Pancreas (tissue), 10 donors: ENCODE measurements around the gene KMT5B. TPM values are rescaled to one million over a fixed set of nuclear protein-coding genes. Genes with fewer than 3 reads are reported as not detected.

Source experiments
- ATAC-seq, 4 donors: fragments of 200-7000 bp; cut with Tn5 transposase; one replicate each; pipeline versions ENCODE4 v1.8.0 to v1.9.1; 2020; ENCODE audit warnings: mild to moderate bottlenecking in 4 of 4, moderate library complexity in 4 of 4
- DNase-seq, 6 donors: peaks; one replicate each; pipeline ENCODE4 v3.0.0-alpha.2; 2020
- FAIRE-seq: peaks from 2 replicates; lab custom pipeline; 2012; peaks lifted over from hg19 to GRCh38; lab: Jason Lieb, UNC
- H3K27ac ChIP-seq, 4 donors: fragments of 200-600 bp; sonication (generic); 1 replicate in 3 of 4; 2 replicates in 1 of 4; pipeline versions ENCODE4 v1.5.0 to v1.8.0; 2020
- H3K27me3 ChIP-seq, 4 donors: fragments of 200-600 bp; one replicate each; pipeline ENCODE4 v1.8.0; 2021
- H3K36me3 ChIP-seq, 3 donors: fragments of 200-600 bp; sonication (generic) in 1 of 3; one replicate each; pipeline versions ENCODE4 v1.5.0 to v1.8.0; 2020 to 2021
- H3K4me1 ChIP-seq, 3 donors: fragments of 200-600 bp; one replicate each; pipeline ENCODE4 v1.8.0; 2021
- H3K4me3 ChIP-seq, 4 donors: fragments of 200-600 bp; sonication (generic) in 2 of 4; one replicate each; pipeline versions ENCODE4 v1.5.0 to v1.8.0; 2020 to 2021
- H3K9me3 ChIP-seq, 4 donors: fragments of 200-600 bp; one replicate each; pipeline ENCODE4 v1.8.0; 2021
- CTCF ChIP-seq, 4 donors: fragments of 200-600 bp; sonication (generic) in 3 of 4; IDR thresholded peaks; one replicate each; pipeline versions ENCODE4 v1.5.0 to v1.8.0; 2021; ENCODE audit warnings: antibody characterized with exemption in 4 of 4
- WGBS, 2 donors: extraction: QIAGEN DNeasy Blood & Tissue Kit; methylation state at CpG; one replicate each; pipeline ENCODE4 v1.1.7; 2013; 5-methylcytosine and 5-hydroxymethylcytosine counted together
- intact Hi-C, 3 donors: fragments of 100-400 bp; cut with DNase I; formaldehyde crosslinking; loops; one replicate each; pipeline versions ENCODE4 v1.11.1 to v1.14.2; 2022
- polyA plus RNA-seq, 2 donors: library from polyadenylated mRNA; stranded (reverse); fragments of 200-250 nt; gene quantifications; one replicate each; pipeline ENCODE4 v1.2.3, GENCODE V29; 2013
- total RNA-seq, 6 donors: library from RNA; stranded (reverse); fragmentation: NEBNext Ultra II Directional in 4 of 6; extraction: Animal tissue kit (Norgen Biotek cat#: 25700) in 4 of 6; gene quantifications; one replicate each; pipeline versions ENCODE4 v1.2.1 to v1.2.4, GENCODE V29; 2021 to 2023
- donor health status: healthy with polysubstance abuse.
- donor health status: DM: no; HTN: no; CAD: no; lungs with moderate emphysema.
- donor health status: DM: no; HTN: no; CAD: no.
- donor health status: control.
- donor health status: control.
- donor health status: Bipolar disorder and iron deficiency.
- donor health status: DM: yes; HTN: yes; CAD: no.
- donor health status: DM: no; HTN: no; CAD: no.
- donor health status: DM: no; HTN: no; CAD: no.
- donor health status: DM: yes; HTN: yes; CAD: no.

The KMT5B gene
- total and polyA plus RNA-seq, 8 donors: 12.8 to 30.8 (median 22.6) TPM

- peak in 1 of 6 donors; percentile 49 for DNase-seq
- H3K4me3 ChIP-seq: no peak overlapping the region
- 70 to 76% methylated on average over 15 of the region's 15 CpGs for WGBS, 2 donors
Measured at GRCh38 chr11:68259122-68259959, 46.2 kb upstream of the KMT5B start.

GRCh38 chr11:68258363-68258765 lies 45.3 kb upstream of the KMT5B start:
- H3K4me3 ChIP-seq: no peak overlapping the region
- FAIRE-seq (no peak), DNase-seq (peak in 1 of 6 donors; percentile 62), ATAC-seq (no peak)
- H3K27me3 ChIP-seq: no peaks in the 10 kb centered on the region
- H3K4me1 ChIP-seq: no peaks in the 10 kb centered on the region
- TF ChIP-seq CTCF (IDR thresholded peaks at IDR 0.05): no peak
- peaks cover 0 to 23% (median 4%) of the 10 kb centered on the region in 3 donors for H3K36me3 ChIP-seq
- intact Hi-C loops: loop anchor here in 2 of 3 donors (5.0 to 10.0 kb wide), 3 partner anchors 39 to 189 kb away; no protein-coding TSS in a partner anchor
- H3K27ac ChIP-seq: no peak overlapping the region
- no peaks in the 10 kb centered on the region for H3K9me3 ChIP-seq
- 84 to 94% methylated on average over 13 of the region's 13 CpGs for WGBS, 2 donors

More at GRCh38 chr11:68259122-68259959, 46.2 kb upstream of the KMT5B start:
- TF ChIP-seq CTCF (IDR thresholded peaks at IDR 0.05): no peak
- ATAC-seq (no peak), FAIRE-seq (no peak)
- Histone ChIP-seq H3K27me3 (no peaks in the 10 kb centered on the region), H3K36me3 (peaks cover 0 to 30% (median 4%) of the 10 kb centered on the region in 3 donors), H3K27ac (no peak overlapping the region), H3K9me3 (no peaks in the 10 kb centered on the region), H3K4me1 (no peaks in the 10 kb centered on the region)
- intact Hi-C loops: loop anchor here in 2 of 3 donors (5.0 to 10.0 kb wide), 3 partner anchors 38 to 188 kb away; no protein-coding TSS in a partner anchor

- 33 to 34% methylated on average over 22 of the region's 22 CpGs for WGBS, 2 donors
- peak; percentile 94 to 98 (median 96) for ATAC-seq
- peak; percentile 94 to 100 (median 98) for DNase-seq
- H3K4me1 ChIP-seq: no peaks in the 10 kb centered on the region
- peaks cover 0 to 17% (median 4%) of the 10 kb centered on the region in 3 donors for H3K36me3 ChIP-seq
- no peaks in the 10 kb centered on the region for H3K27me3 ChIP-seq
- intact Hi-C loops: loop anchor here in 2 of 3 donors (5.0 to 10.0 kb wide), 3 partner anchors 40 to 190 kb away; no protein-coding TSS in a partner anchor
- no peak overlapping the region for H3K27ac ChIP-seq
- no peaks in the 10 kb centered on the region for H3K9me3 ChIP-seq
- H3K4me3 ChIP-seq: no peak overlapping the region
- TF ChIP-seq CTCF (IDR thresholded peaks at IDR 0.05): peak; percentile 69 to 83 (median 80)
- FAIRE-seq: no peak
Measured at GRCh38 chr11:68257477-68258362, 44.6 kb upstream of the KMT5B start.

GRCh38 chr11:68256331-68256741 lies 43.2 kb upstream of the KMT5B start:
- intact Hi-C loops: loop anchor here in 2 of 3 donors (5.0 to 10.0 kb wide), 3 partner anchors 41 to 191 kb away; no protein-coding TSS in a partner anchor
- H3K27me3 ChIP-seq: no peaks in the 10 kb centered on the region
- no peak for DNase-seq
- no peak for ATAC-seq
- H3K4me1 ChIP-seq: no peaks in the 10 kb centered on the region
- no peak overlapping the region for H3K4me3 ChIP-seq
- no peak overlapping the region for H3K27ac ChIP-seq
- TF ChIP-seq CTCF (IDR thresholded peaks at IDR 0.05): no peak
- WGBS, 2 donors: 54 to 59% methylated on average over 9 of the region's 9 CpGs
- H3K9me3 ChIP-seq: no peaks in the 10 kb centered on the region
- peaks cover 0 to 3% (median 0%) of the 10 kb centered on the region in 3 donors for H3K36me3 ChIP-seq
- FAIRE-seq: no peak
